Measurements from ENCODE around the gene KCNQ2. TPM values are rescaled to one million over a fixed set of nuclear protein-coding genes. Genes with fewer than 3 reads are reported as not detected.

KCNQ2 gene
- total and polyA plus RNA-seq, 9 donors, result not detected

- Histone ChIP-seq H3K27me3 (no peaks in the 10 kb centered on the region), H3K9me3 (no peaks in the 10 kb centered on the region), H3K36me3 (no peaks in the 10 kb centered on the region), H3K4me3 (no peak overlapping the region), H3K27ac (no peak overlapping the region), H3K4me1 (ENCODE audit: insufficient read depth) (peaks cover 2% of the 10 kb centered on the region)
- intact Hi-C loops (cut with DNase I), result no loop called here
- no peak for DNase-seq
- TF ChIP-seq POLR2A (IDR thresholded peaks at IDR 0.05), result no peak
- no peak for TF ChIP-seq EP300 (IDR thresholded peaks at IDR 0.05)
- no peak for TF ChIP-seq CTCF (IDR thresholded peaks at IDR 0.05)
- WGBS, 3 donors, result 54 to 90% (median 60%) methylated on average over 4 of the region's 4 CpGs
These were observed 19.3 kb upstream of the KCNQ2 start for GRCh38 chr20:63491635-63492230.

GRCh38 chr20:63491078-63491477, 18.6 kb upstream of the KCNQ2 start:
- DNase-seq, result no peak
- Histone ChIP-seq H3K9me3 (peaks cover 0 to 5% of the 10 kb centered on the region in 2 donors), H3K27ac (no peak overlapping the region), H3K4me3 (no peak overlapping the region), H3K36me3 (no peaks in the 10 kb centered on the region), H3K4me1 (ENCODE audit: insufficient read depth) (no peaks in the 10 kb centered on the region), H3K27me3 (no peaks in the 10 kb centered on the region)
- intact Hi-C loops (cut with DNase I), result no loop called here
- WGBS, 3 donors, result 73 to 80% (median 77%) methylated on average over 4 of the region's 4 CpGs
- no peak for TF ChIP-seq CTCF (IDR thresholded peaks at IDR 0.05)
- no peak for TF ChIP-seq EP300 (IDR thresholded peaks at IDR 0.05)
- no peak for TF ChIP-seq POLR2A (IDR thresholded peaks at IDR 0.05)

GRCh38 chr20:63490416-63490815, 18.0 kb upstream of the KCNQ2 start:
- TF ChIP-seq EP300 (IDR thresholded peaks at IDR 0.05), result no peak
- TF ChIP-seq CTCF (IDR thresholded peaks at IDR 0.05), result no peak
- TF ChIP-seq POLR2A (IDR thresholded peaks at IDR 0.05), result no peak
- no peaks in the 10 kb centered on the region for H3K27me3 ChIP-seq
- H3K9me3 ChIP-seq, result peaks cover 0 to 5% of the 10 kb centered on the region in 2 donors
- no peak overlapping the region for H3K4me3 ChIP-seq
- no peak for DNase-seq
- H3K27ac ChIP-seq, result no peak overlapping the region
- 72 to 82% (median 73%) methylated on average over 24 of the region's 24 CpGs for WGBS, 3 donors
- no peaks in the 10 kb centered on the region for H3K36me3 ChIP-seq
- H3K4me1 ChIP-seq (ENCODE audit: insufficient read depth), result no peaks in the 10 kb centered on the region
- intact Hi-C loops (cut with DNase I), result no loop called here

- intact Hi-C loops (cut with DNase I), result no loop called here
- Histone ChIP-seq H3K27me3 (no peaks in the 10 kb centered on the region), H3K4me3 (no peak overlapping the region), H3K4me1 (ENCODE audit: insufficient read depth) (no peaks in the 10 kb centered on the region), H3K9me3 (peaks cover 0 to 5% of the 10 kb centered on the region in 2 donors), H3K27ac (no peak overlapping the region), H3K36me3 (no peaks in the 10 kb centered on the region)
- no peak for DNase-seq
- TF ChIP-seq EP300 (IDR thresholded peaks at IDR 0.05), result no peak
- no peak for TF ChIP-seq CTCF (IDR thresholded peaks at IDR 0.05)
- no peak for TF ChIP-seq POLR2A (IDR thresholded peaks at IDR 0.05)
- 9 to 15% (median 14%) methylated on average over 23 to 83 of the region's 83 CpGs for WGBS, 3 donors
These were observed 16.1 kb upstream of the KCNQ2 start for GRCh38 chr20:63488315-63489251.

All from ovary (tissue), 9 donors.